Amniotic stem cell (primary cell): Measurements from ENCODE around the gene PON1.

ENCODE experiments used
- DNase-seq: peaks from one replicate; lab custom pipeline; 2025; lab: John Stamatoyannopoulos, UW

The PON1 gene

DNA sequence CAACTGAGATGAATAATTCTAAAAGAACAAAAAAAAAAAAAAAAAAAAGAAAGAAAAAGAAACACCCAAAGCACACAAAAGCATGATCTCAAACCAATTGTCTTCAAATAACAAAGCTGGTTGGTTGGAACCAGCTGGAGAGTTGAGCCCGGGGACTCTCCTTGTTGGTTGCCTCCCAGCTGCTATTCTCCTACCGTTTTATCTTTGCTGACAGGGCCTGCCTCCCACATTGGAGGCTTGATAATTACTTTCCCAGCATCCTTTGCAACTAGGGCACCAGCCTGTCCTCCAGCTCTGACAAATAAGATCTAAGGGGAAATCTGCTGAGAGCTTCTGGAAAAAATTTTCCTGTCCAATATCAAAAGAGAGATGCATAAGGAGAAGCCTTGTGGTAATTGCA is 6.8 kb downstream of the PON1 start:
- no peak for DNase-seq

DNA sequence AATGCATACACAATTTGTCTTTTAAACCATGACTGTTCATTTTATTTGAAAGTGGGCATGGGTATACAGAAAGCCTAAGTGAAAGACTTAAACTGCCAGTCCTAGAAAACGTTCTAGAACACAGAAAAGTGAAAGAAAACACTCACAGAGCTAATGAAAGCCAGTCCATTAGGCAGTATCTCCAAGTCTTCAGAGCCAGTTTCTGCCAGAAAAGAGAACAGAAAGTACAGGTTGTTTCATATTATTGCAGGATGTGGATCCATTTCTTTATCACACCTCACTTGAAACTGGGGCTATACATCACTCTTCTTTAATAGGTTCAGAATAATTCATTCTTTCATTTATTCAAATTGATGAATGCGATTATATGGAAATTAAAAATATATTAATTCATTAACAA is 7.7 kb downstream of the PON1 start:
- no peak for DNase-seq

DNA sequence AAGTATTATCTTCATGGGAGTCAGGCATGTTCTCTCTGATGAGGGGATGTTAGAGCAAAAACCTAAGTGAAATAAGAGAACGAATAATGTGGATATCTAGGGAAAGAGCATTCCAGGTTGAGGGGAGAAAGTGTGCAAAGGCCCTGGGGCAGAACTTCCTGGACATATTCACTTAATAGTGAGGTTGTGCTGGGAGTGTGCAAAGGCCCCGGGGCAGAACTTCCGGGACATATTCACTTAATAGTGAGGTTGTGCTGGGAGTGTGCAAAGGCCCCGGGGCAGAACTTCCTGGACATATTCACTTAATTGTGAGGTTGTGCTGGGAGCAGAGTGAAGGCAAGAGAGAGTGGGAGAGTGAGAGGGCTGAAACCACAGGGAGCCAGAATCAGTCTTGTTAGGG is 11.8 kb downstream of the PON1 start:
- no peak for DNase-seq

DNA sequence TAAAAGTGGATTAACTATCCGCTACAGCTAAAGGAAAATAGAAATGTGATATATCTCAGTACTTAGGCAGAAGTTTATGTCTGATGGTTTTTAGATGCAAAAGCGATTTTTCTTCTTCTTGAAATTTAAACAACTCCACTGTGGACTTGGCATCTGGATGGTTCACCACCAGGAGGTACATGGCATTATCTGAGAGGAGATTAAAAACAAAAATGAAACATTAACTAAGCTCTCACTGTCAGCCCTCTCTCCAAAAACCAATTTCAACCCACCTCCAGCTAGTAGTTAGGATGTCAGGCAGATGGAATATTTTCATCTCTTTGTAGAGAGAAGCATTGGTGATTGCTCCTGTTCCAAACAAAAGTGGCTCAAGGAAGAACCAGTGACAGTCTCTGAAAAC is 12.9 kb downstream of the PON1 start:
- DNase-seq: no peak

DNA sequence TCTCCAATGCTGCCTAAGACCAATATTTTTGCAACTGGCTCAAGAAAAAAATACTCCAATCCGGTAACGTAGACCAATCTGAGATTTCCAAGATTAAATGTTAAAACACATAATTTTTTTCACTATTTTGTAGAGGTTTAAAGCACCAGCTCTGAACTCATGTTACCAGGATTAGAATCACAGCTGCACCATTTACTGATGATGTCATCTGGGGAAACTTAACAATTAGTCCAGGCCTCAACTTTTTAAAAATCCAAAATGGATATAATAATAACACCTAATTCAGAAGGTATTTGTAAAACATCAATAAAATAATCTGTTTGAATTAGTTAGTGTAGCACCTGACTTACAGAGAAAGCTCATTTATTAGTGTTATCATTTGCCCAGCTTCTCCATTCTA is 14.4 kb downstream of the PON1 start:
- DNase-seq: no peak

DNA sequence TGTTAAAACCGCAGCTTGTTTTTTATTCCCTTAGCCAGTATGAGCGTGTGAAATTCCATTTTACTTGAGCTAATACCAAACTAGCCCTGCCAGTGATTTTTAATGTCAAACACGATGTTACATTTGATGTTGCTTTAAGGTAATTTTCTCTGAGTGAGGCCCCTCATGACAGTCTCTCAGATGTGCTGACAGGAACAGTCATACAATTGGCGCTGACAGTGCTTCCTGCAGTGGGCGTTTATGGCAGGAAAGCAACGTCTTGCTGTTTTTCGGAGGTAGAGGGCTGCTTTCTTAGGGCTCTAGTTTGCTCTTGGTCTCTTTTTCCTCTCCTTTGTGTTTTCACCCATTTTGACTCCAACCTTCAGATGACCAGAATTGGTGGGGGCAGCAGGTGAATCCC is 19.3 kb downstream of the PON1 start:
- DNase-seq: no peak

DNA sequence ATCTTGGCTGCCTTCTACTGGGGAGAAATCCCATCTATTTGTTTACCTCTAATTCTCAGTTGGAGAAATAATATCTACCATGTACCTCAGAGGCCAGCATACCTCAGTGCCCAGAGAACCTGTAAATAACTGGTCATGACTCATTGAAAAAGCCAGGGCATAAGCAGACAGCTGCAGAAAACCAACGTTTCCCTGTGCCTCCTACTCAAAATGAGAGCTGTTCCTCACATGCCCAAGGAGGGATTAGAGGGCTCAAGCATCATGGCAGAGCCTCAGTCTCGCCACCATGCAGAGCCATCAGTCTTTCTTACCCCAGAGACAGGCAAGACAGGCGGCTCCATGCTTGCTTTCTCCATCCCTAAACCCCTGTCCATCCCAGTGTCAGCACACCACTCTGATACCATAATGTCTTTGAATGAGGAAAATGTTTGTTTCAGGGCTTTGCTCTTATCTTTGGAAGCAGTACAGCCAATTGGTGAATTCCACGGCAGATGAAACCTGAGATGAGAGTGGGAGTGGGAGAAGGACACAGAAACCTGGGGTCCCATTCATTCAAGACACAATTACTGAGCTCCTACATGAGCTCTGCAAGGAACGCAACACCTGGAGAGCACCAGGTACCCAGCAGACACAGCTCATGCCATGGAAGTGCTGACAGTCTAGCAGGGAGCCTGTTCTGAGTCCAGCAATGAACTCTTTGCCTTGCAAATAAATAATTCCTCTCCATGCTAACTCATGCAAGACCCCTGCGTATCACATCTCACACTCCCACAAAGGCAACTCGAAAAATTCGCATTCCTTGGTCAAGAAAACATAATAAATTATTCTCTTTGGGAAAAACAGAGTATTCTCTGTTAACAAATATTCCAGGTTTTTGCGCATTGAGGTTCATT is 21.1 kb downstream of the PON1 start:
- no peak for DNase-seq

DNA sequence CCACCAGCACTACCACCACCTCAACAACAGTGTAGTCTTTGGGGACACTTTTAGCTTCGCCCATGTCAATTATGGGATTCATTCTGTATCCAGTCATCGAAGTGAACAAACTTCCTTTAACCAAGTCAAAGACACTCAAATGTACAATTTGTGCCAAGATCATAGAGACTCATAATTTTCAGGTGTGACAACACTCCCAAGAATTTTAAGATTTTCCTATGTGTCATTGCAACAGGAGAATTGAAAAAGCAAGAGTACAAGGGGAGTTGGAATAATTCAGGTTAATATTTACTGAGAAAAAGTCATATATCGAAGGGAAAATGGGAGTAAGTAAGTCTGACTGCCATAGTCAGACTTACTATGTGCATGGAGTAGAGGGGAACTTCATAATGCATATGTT is 26.2 kb downstream of the PON1 start:
- DNase-seq: no peak

DNA sequence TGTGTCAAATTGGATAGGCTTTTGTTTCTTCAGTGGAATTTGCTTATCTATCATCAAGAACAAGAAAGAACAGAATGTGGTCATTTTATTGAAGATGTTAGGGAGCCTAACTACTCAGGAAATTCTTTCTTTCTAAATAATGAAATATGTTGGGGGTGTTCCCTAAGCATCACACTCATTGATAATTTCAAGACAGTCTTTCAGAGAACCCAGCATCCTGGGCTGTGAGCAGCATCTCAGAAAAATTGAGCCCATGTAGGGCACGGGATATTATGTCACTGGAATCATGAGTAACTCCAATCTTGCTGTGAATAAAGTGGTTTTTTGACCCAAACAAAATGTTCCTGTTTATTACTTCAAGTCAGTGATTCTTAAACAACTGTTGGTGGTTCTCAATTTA is 27.3 kb downstream of the PON1 start:
- DNase-seq: no peak

DNA sequence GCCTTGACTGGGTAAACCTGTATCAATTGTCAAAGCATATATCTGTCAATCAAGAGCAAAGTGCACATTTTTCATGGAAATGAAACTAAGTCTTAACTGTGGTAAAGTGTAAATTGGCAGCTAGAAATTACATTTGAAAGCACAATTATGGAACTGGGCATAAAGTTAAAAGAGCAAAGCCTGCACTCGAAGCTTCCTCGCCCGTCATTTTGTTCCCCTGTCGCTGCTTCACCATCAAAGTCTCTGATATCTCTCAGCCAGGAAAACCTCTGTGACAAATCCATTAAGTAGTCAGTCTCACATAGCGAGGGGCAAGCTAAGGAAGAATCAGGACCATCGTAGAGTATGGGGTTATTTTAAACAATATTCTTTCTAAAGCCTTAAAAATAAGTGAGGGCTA is 27.9 kb downstream of the PON1 start:
- no peak for DNase-seq

DNA sequence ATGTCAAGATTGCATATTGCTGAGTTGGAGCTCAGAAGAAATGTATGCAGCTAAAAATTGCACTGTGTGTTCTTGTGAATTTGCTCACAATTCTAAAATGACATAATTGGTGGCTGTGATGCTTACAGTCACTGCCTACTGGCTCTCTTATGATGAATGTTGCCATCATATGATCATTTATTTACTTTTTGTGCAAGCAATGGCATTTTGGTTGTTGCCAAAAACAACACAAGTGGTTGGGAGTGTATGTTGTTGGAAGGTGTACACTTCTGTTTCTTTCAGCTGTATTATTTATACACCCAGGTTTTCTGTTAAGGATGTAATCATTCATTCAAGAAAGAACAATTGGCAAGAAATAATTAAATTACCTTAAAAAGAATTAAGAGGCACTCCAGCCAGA is 28.9 kb downstream of the PON1 start:
- DNase-seq: no peak

DNA sequence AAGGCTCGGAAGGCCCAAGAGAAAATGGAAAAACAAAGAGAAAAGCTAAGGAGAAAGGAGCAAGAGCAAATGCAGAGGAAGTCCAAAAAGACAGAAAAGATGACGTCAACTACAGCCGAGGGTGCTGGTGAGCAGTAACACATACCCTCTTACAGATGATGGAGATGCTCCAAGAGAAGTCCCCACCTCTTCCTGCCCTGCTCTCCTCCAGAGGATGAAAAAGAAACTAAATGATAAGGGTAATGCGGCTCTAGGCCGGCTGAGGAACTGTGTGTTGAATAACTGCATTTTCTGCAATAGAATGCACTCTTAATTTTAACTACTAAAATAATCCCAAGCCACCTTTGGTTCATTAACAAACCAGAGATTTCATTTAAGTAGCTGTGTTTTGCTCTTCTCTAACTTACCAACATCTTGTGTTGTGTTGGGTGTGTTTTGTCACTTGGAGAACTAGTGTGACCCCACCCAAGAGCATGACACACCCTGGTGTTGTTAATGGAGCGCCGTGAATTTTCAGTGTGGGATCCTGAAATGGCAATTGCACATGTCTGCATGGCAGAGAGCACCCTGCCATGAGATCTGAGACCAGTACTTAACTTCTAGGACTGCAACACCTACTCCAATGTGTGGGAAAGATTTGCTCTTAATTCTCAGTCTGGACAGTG is 34.0 kb downstream of the PON1 start:
- no peak for DNase-seq

DNA sequence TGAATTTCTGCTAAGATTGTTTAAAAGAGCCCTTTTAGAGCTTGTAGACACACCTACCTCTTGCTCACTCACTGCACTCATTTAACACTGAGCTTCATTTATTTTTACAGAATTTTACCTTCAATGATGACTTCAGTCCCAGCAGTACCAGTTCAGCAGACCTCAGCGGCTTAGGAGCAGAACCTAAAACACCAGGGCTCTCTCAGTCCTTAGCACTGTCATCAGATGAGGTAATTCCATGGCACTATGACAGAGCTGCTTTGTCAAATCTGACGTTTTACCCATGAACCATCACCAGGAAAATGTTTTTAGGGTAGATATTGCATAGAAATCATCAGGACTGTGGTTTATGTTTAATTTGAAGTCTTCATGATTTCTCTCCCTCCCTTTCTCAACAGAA is 38.2 kb downstream of the PON1 start:
- DNase-seq: no peak

DNA sequence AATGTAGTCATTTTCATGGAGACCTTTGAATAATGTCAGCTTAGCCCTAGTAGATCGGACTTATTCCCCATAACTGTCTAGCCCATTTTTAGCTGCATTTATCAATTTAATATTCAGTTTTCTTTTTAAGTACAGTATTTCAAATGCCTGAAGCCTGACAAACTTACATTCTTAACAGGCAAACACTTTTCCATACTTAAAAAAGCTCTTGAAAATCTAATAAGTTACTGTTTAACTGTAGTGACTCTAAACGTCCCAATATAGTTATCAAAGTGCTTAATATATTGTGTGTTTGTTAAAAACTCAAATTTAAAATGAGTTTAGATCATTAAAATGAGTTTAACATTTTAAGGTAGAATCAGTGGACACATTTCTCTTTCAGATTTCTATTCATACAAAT is 44.9 kb downstream of the PON1 start:
- no peak for DNase-seq

DNA sequence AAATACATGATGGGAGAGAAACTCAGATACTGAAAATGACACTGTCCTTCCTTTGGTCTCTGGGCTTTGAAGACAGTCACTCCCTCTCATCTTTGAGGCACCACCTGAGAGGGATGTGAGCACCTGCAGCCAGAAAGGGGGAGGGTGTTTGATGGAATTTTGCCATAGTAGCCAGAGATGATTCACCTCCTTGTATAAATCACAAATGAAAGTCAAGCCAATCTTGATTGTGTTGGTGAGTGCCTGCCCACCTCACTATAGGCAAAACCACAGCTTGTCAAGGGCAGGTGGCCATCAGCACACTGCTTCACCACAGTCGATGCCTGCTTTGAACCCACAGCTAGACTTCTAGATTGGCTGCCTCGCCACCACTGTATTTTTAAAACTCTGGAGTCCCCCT is 48.2 kb downstream of the PON1 start:
- DNase-seq: no peak

DNA sequence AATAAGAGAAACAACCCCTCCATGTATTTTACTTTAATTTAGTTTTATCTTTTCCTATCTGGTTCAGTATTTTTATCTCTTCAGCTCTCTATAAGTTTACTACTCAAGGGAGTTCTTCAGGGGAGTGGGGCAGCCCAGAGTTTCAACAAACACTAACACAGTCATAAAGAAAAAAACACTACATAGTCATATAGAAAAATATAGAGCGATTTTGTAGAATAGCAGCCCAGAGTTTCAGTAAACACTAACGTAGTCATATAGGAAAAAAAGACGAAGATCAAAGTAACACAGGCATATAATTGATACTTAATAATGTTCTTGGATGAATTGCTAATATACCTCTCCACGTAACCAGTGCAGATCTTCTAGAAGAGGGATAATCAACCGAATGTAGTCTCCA is 54.7 kb downstream of the PON1 start:
- no peak for DNase-seq

DNA sequence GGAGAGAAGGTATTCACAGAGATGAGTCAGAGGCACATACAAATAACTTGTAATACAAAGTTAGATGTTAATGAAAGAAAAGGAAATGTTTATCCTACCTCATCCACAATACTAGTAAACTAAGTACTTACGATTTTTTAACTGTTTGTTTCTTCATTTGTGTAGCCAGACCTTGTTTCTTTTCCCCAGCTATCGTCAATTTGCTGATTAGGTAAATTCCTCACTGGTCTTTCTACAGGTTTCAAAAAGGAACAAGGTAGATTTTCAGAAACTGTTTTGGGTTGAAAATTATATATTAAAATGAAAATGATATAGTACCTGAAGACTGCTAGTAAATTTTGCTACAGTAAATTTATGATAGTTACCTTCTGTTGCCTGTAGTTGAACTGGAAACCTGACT is 56.6 kb downstream of the PON1 start:
- DNase-seq: no peak

DNA sequence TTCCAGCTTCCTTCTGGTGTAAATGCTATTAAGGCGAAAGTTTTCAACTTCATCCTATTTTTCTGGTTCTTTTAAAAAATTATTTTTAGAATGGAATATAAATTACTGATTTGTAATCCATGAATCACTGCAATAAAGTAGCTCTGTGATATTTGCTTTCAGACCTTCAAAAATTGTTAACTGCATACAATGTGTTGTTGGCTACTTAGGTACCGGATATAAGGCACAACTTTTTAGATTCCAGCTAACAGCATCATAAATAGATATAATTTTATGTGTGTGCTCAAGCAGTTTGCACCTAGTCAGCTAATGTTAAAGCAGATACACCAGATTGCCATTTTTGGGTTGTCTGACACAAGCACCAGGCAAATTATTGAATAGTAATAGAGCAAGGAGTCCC is 58.7 kb downstream of the PON1 start:
- DNase-seq: no peak

DNA sequence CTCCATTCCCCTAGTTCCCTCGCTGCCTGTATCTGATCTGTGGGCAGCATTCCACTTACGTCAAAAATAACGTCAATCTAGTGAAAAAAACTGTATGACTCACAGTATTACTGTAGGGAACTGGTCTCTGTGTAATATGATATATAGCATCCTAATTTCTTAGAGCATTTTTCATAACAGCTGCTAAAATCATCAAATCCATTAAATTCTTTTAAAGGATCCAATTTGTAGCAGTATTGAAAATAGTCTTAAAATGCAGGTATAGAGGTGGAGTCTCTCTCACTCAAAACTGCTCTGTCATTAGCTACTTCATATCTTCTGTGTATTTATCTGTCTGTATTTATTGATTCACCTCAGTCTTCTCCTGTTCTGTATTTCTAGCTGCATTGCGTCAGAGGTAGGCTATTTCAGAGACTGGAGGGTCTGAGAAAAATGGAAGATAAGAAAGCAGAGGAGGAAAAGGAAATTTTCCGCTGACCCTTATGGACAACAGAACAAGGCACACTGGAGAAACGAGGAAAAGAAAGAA is 59.9 kb downstream of the PON1 start:
- DNase-seq: no peak

DNA sequence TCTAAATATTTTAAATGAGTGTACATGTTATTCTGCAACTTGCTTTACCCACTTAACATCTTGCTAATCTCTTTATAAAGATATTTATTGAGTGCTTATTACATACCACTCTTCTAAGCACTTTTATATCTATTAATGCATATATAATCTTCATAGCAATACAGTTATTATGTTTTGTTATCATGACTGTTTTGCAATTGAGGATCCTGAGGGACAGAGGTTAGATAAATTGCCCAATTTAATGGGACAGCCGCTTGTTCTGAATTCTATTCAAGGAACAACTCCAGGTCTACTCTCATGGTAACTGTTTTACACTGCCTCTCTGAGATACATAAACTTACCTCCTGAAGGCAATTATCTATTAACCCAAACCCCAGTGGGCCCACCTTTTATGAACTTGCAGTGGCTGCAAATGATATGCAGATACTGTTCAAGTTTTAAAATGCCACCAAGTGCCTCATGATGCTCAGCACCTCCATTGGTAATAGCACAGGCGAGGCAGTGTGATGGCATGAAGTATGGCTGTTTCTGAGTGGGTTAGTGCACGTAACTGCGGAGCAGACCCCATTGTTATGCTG is 60.5 kb downstream of the PON1 start:
- no peak for DNase-seq

DNA sequence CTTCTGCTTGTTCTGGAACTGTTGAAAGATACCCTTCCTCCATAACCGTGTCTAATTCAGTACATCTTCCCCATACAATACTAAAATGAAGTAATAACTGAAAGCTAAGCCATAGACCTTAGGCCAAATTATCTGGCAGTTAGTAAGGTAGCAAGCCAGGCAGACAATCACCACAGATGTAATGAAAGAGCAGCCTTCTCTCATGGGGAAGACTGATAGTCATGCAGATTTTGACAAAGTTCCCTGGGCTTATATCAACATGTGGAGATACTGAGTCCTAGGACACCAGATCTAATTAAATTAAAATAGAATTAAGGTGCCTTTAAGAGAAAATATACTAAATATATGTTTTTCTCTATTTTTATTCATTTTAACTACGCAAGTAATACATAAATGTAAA is 61.5 kb downstream of the PON1 start:
- no peak for DNase-seq

DNA sequence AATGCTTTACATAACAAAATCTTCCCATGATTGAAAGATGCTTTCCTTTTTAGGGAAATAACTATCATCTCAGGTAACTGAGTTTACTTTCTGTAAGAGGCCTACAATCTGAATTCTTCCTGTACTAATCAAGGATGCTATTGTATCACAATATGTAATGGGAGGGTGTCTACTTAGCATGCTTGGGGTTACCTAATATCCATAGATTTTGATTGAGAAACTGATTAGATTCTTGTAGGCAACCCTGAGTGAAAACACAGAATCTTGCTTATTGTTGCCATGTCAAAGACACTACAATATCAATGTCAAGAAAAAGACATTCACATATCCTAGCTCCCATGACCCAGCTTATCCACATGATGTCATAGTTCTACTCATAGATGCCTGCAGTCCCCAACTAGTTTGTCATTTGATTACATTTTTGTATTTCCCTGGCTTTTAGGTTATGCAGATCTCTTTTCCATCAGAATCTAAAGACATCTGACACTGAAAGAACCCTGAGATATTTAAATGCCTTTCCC is 62.4 kb downstream of the PON1 start:
- DNase-seq: no peak

DNA sequence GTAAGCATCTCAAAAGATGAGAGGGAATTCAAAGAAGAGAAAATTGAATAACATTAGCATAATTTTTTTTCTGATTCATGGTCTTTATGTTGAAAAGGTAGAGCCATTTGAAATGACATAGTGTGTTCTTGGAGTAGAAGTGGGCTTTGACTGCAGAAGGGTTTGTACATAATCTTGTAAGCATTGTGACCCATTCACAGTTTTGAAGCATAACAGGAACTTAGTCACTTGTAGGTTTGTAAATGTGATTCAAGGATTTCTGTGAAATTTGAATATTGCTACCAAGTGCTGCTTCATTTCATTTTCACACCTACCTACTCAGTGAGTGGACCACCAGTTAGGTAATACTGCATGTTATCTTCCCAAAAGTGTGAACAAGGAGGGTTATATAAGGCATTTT is 68.6 kb downstream of the PON1 start:
- no peak for DNase-seq
